Measurements from ENCODE around the gene GABRG2.

DNA sequence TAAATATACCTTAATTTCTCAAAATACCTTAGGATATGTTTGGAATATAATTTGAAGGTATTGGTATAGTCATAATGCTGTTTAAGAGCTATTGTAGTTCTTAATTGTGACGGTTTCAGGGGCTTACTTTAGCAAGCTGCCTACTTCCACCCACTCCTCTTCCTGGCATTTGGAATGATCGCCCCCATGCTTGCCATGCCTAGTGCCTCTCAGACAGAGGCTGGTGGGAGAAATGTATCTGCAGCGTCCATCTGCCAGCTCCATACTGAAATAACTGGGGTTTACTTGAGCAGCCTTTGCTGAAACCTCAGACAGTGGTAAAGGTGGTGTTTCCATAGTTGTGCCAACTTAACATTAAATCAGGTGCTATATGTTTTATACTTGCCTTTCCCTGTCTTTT is 52.2 kb downstream of the GABRG2 start:
- TF ChIP-seq EP300 (IDR thresholded peaks at IDR 0.05), result no peak
- TF ChIP-seq, protein P1, sequence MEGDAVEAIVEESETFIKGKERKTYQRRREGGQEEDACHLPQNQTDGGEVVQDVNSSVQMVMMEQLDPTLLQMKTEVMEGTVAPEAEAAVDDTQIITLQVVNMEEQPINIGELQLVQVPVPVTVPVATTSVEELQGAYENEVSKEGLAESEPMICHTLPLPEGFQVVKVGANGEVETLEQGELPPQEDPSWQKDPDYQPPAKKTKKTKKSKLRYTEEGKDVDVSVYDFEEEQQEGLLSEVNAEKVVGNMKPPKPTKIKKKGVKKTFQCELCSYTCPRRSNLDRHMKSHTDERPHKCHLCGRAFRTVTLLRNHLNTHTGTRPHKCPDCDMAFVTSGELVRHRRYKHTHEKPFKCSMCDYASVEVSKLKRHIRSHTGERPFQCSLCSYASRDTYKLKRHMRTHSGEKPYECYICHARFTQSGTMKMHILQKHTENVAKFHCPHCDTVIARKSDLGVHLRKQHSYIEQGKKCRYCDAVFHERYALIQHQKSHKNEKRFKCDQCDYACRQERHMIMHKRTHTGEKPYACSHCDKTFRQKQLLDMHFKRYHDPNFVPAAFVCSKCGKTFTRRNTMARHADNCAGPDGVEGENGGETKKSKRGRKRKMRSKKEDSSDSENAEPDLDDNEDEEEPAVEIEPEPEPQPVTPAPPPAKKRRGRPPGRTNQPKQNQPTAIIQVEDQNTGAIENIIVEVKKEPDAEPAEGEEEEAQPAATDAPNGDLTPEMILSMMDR (IDR thresholded peaks at IDR 0.05), result no peak

Measured in ovary (tissue), 3 donors.